ENCODE measurements around the gene CDC123. TPM values are rescaled to one million over a fixed set of nuclear protein-coding genes. Genes with fewer than 3 reads are reported as not detected.

The CDC123 gene
- total and polyA plus RNA-seq, 2 donors (not counting 3 experiments of a cell fraction or from before 2014, with no cell fraction given): 65.6 to 106 TPM

DNA sequence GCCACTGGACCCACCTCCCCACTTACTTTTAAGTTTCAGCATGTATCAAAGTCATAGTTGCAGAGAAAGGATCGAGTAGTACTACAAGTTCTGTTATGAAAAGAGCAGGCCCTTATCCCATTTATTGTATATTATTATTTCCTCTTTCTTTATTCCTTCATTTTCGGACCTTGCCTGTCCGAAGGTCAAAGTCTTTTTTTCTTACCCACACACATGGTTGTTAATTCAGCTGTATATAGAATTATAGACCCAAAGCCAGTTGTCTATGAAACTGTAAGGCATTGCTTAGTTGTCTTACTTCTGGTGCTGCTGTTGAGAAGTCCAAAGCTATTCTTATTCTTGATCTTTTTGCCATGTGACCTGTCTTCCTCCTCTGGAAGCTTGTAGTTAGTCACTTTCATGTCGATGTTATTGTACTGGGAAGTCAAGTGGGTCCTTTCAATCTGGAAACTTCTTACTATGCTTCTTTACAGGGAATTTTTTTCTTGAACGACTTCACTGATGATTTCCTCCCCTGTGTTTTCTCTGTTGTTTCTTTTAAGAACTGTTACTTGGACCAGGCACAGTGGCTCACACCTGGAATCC lies 8.6 kb upstream of the CDC123 start:
- no TSS peak for BruUV-seq (replicated peaks)
- CTCF ChIA-PET: no interaction called here

GRCh38 chr10:12188656-12189055 lies 7.3 kb upstream of the CDC123 start:
- Histone ChIP-seq H3K4me1 (ENCODE audit: control insufficient read depth, extremely low read depth, insufficient read depth, low read length) (peaks cover 23% of the 10 kb centered on the region), H3K27ac (ENCODE audit: insufficient read depth, low read depth, low read length) (no peak overlapping the region), H3K9me1 (replicated peaks; ENCODE audit: control insufficient read depth, extremely low read depth, insufficient read depth, low read length) (no peaks in the 10 kb centered on the region), H3K27me3 (ENCODE audit: control insufficient read depth in 2 of 2, insufficient read depth in 2 of 2, low read length in 2 of 2) (no peaks in the 10 kb centered on the region), H2AFZ (ENCODE audit: low read depth, low read length) (no peak overlapping the region), H3K9ac (replicated peaks; ENCODE audit: extremely low read depth, insufficient read depth, low read length) (no peak overlapping the region), H3K36me3 (ENCODE audit: control insufficient read depth in 2 of 2, extremely low read depth in 1 of 2, insufficient read depth in 2 of 2, low read length in 2 of 2) (peaks cover 0 to 8% of the 10 kb centered on the region in 2 experiments), H3K4me3 (replicated peaks in 1 of 3; ENCODE audit: insufficient read depth in 1 of 3, low read depth in 1 of 3, low read length in 3 of 3) (no peak overlapping the region), H4K20me1 (replicated peaks; ENCODE audit: control insufficient read depth, extremely low read depth, insufficient read depth, low read length) (no peaks in the 10 kb centered on the region), H3K9me3 (replicated peaks; ENCODE audit: control insufficient read depth, insufficient read depth, low read length) (no peaks in the 10 kb centered on the region), H3K79me2 (ENCODE audit: control insufficient read depth, insufficient read depth, low read length) (peaks cover 45% of the 10 kb centered on the region), H3K4me2 (ENCODE audit: insufficient read depth, low read length) (no peak overlapping the region)
- dilution Hi-C loops (cut with MboI; ENCODE audit: extremely low pct_ligation_motif_present, low sequenced_read_pairs): no loop called here
- CTCF ChIA-PET: no interaction called here
- no peak for FAIRE-seq
- intact Hi-C loops (cut with micrococcal nuclease): no loop called here
- TF ChIP-seq CTCF (IDR thresholded peaks at IDR 0.05; ENCODE audit: extremely low read depth in 1 of 2, insufficient read depth in 1 of 2, low read depth in 1 of 2, low read length in 2 of 2): no peak
- TF ChIP-seq MYC (IDR thresholded peaks at IDR 0.05; ENCODE audit: low read depth, low read length): no peak
- no peak for TF ChIP-seq EZH2 (IDR thresholded peaks at IDR 0.05; ENCODE audit: borderline replicate concordance, low read depth, low read length, severe bottlenecking)
- no peak for TF ChIP-seq MAX (IDR thresholded peaks at IDR 0.05; ENCODE audit: insufficient read depth, insufficient read length)
- TF ChIP-seq POLR2A (IDR thresholded peaks at IDR 0.05; ENCODE audit: low read depth, low read length): no peak
- no peak for TF ChIP-seq JUN (IDR thresholded peaks at IDR 0.05; ENCODE audit: borderline replicate concordance, insufficient read depth, insufficient read length, low read depth)
- POLR2A ChIA-PET: no interaction called here
- no peak for DNase-seq (ENCODE audit: low read depth, low spot score)
- no TSS peak for BruUV-seq (replicated peaks)

More for the DNA sequence above, 8.6 kb upstream of the CDC123 start:
- dilution Hi-C loops (cut with MboI; ENCODE audit: extremely low pct_ligation_motif_present, low sequenced_read_pairs): no loop called here
- no peaks in the 10 kb centered on the region for H3K9me1 ChIP-seq (replicated peaks; ENCODE audit: control insufficient read depth, extremely low read depth, insufficient read depth, low read length)
- H2AFZ ChIP-seq (ENCODE audit: low read depth, low read length): no peak overlapping the region
- H3K4me3 ChIP-seq (replicated peaks in 1 of 3; ENCODE audit: insufficient read depth in 1 of 3, low read depth in 1 of 3, low read length in 3 of 3): no peak overlapping the region
- FAIRE-seq (peak; percentile 52), DNase-seq (ENCODE audit: low read depth, low spot score) (no peak)
- H3K9ac ChIP-seq (replicated peaks; ENCODE audit: extremely low read depth, insufficient read depth, low read length): no peak overlapping the region
- no peaks in the 10 kb centered on the region for H3K27me3 ChIP-seq (ENCODE audit: control insufficient read depth in 2 of 2, insufficient read depth in 2 of 2, low read length in 2 of 2)
- peaks cover 34% of the 10 kb centered on the region for H3K79me2 ChIP-seq (ENCODE audit: control insufficient read depth, insufficient read depth, low read length)
- POLR2A ChIA-PET: no interaction called here
- no peak overlapping the region for H3K27ac ChIP-seq (ENCODE audit: insufficient read depth, low read depth, low read length)
- H3K9me3 ChIP-seq (replicated peaks; ENCODE audit: control insufficient read depth, insufficient read depth, low read length): no peaks in the 10 kb centered on the region
- intact Hi-C loops (cut with micrococcal nuclease): no loop called here
- no peak overlapping the region for H3K4me2 ChIP-seq (ENCODE audit: insufficient read depth, low read length)
- TF ChIP-seq FOS (IDR thresholded peaks at IDR 0.05; ENCODE audit: borderline replicate concordance, insufficient read depth, low read length): no peak
- no peak for TF ChIP-seq EZH2 (IDR thresholded peaks at IDR 0.05; ENCODE audit: borderline replicate concordance, low read depth, low read length, severe bottlenecking)
- no peak for TF ChIP-seq MYC (IDR thresholded peaks at IDR 0.05; ENCODE audit: low read depth, low read length)
- TF ChIP-seq GATA2 (IDR thresholded peaks at IDR 0.05; ENCODE audit: insufficient read depth, insufficient read length, low read depth, low read length): no peak
- no peak for TF ChIP-seq POLR2A (IDR thresholded peaks at IDR 0.05; ENCODE audit: low read depth, low read length)
- peaks cover 23% of the 10 kb centered on the region for H3K4me1 ChIP-seq (ENCODE audit: control insufficient read depth, extremely low read depth, insufficient read depth, low read length)
- peaks cover 0 to 8% of the 10 kb centered on the region in 2 experiments for H3K36me3 ChIP-seq (ENCODE audit: control insufficient read depth in 2 of 2, extremely low read depth in 1 of 2, insufficient read depth in 2 of 2, low read length in 2 of 2)
- no peaks in the 10 kb centered on the region for H4K20me1 ChIP-seq (replicated peaks; ENCODE audit: control insufficient read depth, extremely low read depth, insufficient read depth, low read length)

Data from endothelial cell of umbilical vein (primary cell).